T-helper 1 cell treated with Interleukin-12 subunit alpha and Interleukin-12 subunit beta and Interleukin-4 antibody, amounts not matched to agents 30 μg/mL and 1 μg/mL, for 36 hours (primary cell): Measurements from ENCODE around the gene PPP1CA.

ENCODE experiments used
- H3K27ac Mint-ChIP-seq: one replicate; pipeline ENCODE4 v1.8.0; 2021; ENCODE audit warnings: mild to moderate bottlenecking, mixed read lengths
- H3K27me3 Mint-ChIP-seq: one replicate; pipeline ENCODE4 v1.8.0; 2021; ENCODE audit warnings: low read depth, mixed read lengths
- H3K36me3 Mint-ChIP-seq: one replicate; pipeline ENCODE4 v1.8.0; 2021; ENCODE audit warnings: low read depth, mixed read lengths
- H3K4me1 Mint-ChIP-seq: one replicate; pipeline ENCODE4 v1.8.0; 2021; ENCODE audit warnings: low read depth, mixed read lengths
- H3K4me3 Mint-ChIP-seq: one replicate; pipeline ENCODE4 v1.8.0; 2021; ENCODE audit warnings: mild to moderate bottlenecking, moderate library complexity, mixed read lengths
- H3K9me3 Mint-ChIP-seq: one replicate; pipeline ENCODE4 v1.8.0; 2021; ENCODE audit warnings: mixed read lengths

Gene PPP1CA

GRCh38 chr11:67379061-67380058 lies 22.3 kb downstream of the PPP1CA start:
- Mint-ChIP-seq H3K27ac (no peak overlapping the region), H3K4me3 (no peak overlapping the region), H3K9me3 (no peaks in the 10 kb centered on the region), H3K27me3 (peaks cover 43% of the 10 kb centered on the region), H3K4me1 (peaks cover 3% of the 10 kb centered on the region), H3K36me3 (no peaks in the 10 kb centered on the region)

- Mint-ChIP-seq H3K4me1 (peaks cover 7% of the 10 kb centered on the region), H3K4me3 (no peak overlapping the region), H3K9me3 (no peaks in the 10 kb centered on the region), H3K36me3 (no peaks in the 10 kb centered on the region), H3K27ac (no peak overlapping the region), H3K27me3 (peaks cover 50% of the 10 kb centered on the region)
Observed at GRCh38 chr11:67378544-67378943, 23.1 kb downstream of the PPP1CA start.

DNA sequence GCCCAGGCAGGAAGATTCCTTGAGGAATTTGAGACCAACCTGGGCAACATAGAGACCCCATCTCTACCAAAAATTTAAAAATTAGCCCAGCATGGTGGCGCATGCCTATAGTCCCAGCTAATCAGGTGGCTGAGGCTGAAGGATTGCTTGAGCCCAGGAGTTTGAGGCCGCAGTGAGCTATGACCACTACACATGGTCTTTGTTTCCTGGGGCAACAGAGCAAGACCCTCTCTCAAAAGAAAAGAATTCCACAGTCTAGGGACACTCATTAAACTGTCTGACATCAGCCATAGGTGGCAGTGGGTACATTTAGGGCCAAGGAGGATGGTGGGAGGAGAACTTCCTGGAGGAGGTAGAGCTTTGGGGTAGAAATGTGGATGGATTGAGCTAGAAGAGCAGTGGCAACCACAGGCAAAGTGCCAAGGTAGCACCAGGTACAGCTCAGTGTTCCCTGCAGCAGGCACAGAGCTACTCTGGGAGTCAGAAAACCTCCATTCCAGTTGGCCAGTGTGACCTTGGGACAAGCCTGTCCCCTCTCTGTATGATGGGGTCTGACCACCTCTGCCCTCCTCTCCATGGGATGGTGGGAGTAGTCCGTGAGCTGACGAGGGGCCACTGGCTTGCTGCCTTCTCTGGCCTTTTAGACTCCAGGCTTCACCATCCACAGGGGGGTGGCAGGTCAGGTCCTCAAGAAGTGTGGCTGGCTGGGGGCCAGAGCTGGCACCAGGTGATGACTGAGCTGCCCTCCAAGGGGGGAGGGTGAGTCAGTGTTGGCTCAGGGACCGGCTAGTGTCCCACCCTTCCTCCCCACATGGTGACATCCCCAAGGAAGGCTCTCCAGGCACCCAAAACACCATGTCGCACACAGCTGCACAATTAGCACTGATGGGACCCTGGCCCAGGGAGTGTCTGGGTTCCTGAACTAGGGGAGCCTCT lies 24.5 kb downstream of the PPP1CA start:
- peaks cover 48% of the 10 kb centered on the region for H3K27me3 Mint-ChIP-seq
- no peaks in the 10 kb centered on the region for H3K36me3 Mint-ChIP-seq
- peaks cover 7% of the 10 kb centered on the region for H3K4me1 Mint-ChIP-seq
- no peak overlapping the region for H3K27ac Mint-ChIP-seq
- H3K4me3 Mint-ChIP-seq: no peak overlapping the region
- H3K9me3 Mint-ChIP-seq: no peaks in the 10 kb centered on the region

DNA sequence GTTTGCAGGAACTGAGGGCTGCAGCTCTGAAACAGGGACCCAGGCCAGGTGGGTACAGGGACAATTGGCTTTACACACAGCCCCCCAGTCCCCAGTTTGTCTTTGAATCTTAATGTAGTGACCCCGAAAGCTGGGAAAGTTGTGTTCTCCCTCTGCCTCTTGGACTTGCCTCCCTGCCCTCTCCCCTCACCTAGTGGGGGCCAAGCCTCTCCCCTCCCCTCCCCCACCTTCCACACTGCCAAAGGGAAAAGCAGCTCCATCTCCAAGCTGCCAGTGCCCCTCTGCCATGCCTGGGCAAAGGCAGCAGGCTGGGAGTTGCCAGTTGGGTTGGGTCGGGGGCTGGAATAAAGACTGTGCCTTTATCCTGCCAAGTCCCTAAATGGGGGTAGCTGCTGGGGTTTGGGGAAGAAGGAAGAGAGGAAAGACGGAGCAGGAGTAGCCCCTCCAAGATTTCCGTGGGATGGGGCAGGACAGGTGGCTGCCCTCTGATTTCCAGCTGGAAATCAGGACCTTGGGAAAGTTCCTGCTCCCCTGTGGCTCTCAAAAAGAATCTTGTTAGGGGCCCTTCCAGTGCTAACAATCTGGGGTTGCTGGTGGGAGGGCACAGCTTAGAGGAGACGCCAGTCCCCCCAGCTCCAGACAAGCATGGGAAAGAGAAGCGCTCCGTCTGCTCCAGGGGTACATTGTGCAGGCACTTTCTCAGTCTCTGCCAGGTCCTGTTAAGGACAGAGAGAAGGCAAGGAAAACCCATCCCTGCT lies 25.4 kb downstream of the PPP1CA start:
- Mint-ChIP-seq H3K4me1 (peaks cover 6% of the 10 kb centered on the region), H3K27ac (no peak overlapping the region), H3K4me3 (no peak overlapping the region)

GRCh38 chr11:67375320-67376055 lies 26.2 kb downstream of the PPP1CA start:
- Mint-ChIP-seq H3K4me3 (peak overlapping the region; percentile 28), H3K9me3 (no peaks in the 10 kb centered on the region), H3K27ac (no peak overlapping the region), H3K4me1 (peaks cover 7% of the 10 kb centered on the region), H3K36me3 (no peaks in the 10 kb centered on the region), H3K27me3 (peaks cover 51% of the 10 kb centered on the region)

More for the DNA sequence above, 25.4 kb downstream of the PPP1CA start:
- Mint-ChIP-seq H3K27me3 (peaks cover 51% of the 10 kb centered on the region), H3K36me3 (no peaks in the 10 kb centered on the region), H3K9me3 (no peaks in the 10 kb centered on the region)

- Mint-ChIP-seq H3K4me1 (peaks cover 9% of the 10 kb centered on the region), H3K36me3 (no peaks in the 10 kb centered on the region), H3K27ac (no peak overlapping the region), H3K9me3 (no peaks in the 10 kb centered on the region), H3K4me3 (peak overlapping the region; percentile 88), H3K27me3 (peaks cover 56% of the 10 kb centered on the region)
Observed at GRCh38 chr11:67374571-67375281, 26.9 kb downstream of the PPP1CA start.

- Mint-ChIP-seq H3K27ac (peak overlapping the region; percentile 65), H3K36me3 (no peaks in the 10 kb centered on the region), H3K27me3 (peaks cover 64% of the 10 kb centered on the region), H3K4me3 (peak overlapping the region; percentile 88), H3K9me3 (no peaks in the 10 kb centered on the region), H3K4me1 (peaks cover 12% of the 10 kb centered on the region)
Observed at GRCh38 chr11:67373648-67374570, 27.7 kb downstream of the PPP1CA start.

DNA sequence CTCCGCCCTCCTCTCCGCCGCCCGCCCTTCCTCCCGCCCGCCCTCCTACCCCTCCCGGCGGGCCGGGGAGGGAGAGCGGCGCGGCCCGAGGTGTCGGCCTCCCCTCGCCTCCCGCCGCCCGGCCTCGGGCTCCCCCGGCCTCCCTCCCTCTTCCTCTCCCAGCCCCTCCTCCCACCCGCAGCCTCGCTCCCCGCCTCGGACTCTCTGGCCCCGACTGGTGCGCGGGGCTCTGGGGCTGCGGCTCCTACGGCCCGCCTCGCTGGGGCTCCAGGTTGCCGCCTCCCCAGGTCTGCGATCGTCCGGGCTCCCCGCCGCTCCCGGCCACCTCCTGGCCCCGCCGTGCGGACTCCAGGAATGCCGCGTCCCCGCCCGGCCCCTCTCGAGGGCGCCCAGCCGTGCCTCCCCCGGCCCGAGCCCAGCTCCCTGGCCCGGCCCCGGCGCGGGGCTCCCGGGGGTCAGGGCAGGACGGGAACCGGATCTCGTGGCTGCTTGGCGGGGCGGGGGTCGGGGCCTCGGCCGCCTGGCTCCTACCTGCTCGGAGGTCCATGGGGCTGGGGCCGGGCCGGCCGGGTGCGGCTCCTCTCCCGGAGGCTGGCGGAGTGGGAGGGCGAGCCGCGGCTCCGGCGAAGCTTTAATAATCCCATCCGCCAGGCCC lies 28.5 kb downstream of the PPP1CA start, which contains the start of gene CLCF1:
Gene CLCF1 (minus strand): TSS at position 606 of the 655 bp plus-strand sequence. CDS start 59 bp downstream, at position 547.
- H3K9me3 Mint-ChIP-seq: no peaks in the 10 kb centered on the region
- peak within 1 kb of the TSS; percentile 65 for H3K27ac Mint-ChIP-seq
- peaks cover 16% of the 10 kb centered on the region for H3K4me1 Mint-ChIP-seq
- H3K27me3 Mint-ChIP-seq: peaks cover 72% of the 10 kb centered on the region
- H3K4me3 Mint-ChIP-seq: peak within 1 kb of the TSS; percentile 88
- no peaks in the 10 kb centered on the region for H3K36me3 Mint-ChIP-seq

DNA sequence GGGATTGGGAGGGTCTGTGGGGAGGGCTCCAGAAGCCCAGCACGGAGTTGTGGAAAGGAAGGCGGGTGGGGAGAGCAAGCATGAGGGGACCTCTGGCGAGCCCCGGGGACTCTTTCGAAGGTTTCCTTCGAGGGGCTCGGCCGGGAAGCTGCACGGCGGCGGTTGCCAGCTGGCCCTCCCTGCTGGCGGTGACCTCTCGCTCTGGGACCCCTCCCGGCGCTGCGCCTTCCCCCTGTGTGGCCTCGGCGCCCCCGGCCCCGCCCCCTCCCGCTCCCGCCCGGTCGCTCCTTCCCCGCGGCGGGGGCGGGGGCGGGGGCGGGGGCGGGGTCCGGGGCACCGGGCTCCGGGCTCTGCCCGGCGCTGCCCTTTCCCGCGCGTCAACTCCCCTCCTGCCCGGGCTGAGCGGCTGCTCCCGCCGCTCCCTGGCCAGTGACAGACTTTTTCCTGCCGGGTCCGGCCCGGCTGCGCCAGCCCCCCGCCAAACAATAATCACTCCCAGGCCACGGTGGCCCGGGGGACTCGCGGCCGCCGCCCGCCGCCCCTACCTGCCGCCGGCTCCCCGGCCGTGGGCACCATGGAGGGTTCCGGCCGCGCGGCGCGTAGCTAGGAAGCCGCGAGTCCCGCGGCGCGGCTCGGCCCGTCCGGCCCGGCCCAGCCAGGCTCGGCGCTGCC lies 29.2 kb downstream of the PPP1CA start:
- H3K27me3 Mint-ChIP-seq: peaks cover 77% of the 10 kb centered on the region
- no peak overlapping the region for H3K27ac Mint-ChIP-seq
- no peak overlapping the region for H3K4me3 Mint-ChIP-seq
- H3K4me1 Mint-ChIP-seq: peaks cover 16% of the 10 kb centered on the region
- no peaks in the 10 kb centered on the region for H3K9me3 Mint-ChIP-seq
- H3K36me3 Mint-ChIP-seq: no peaks in the 10 kb centered on the region

DNA sequence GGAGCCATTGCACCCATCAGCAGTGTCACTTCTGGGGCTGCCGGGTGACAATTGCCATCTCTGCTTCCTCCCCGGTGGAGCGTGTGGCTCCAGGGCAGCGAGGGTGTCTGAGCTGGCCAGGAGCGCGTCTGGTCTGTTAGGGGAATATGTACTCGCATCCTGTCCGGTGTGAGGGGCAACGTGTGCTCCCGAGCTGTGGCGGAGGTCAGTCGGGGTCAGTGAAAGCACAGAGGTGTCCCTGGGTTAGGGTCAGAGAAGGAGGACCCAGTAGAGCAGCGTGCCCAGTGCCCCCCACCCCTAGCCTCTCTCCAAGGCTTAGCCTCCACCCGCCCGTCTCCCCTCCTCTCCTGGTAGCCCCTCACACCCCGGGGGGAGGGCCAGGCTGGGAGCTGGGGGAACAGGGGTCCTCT lies 29.7 kb downstream of the PPP1CA start:
- Mint-ChIP-seq H3K4me1 (peaks cover 16% of the 10 kb centered on the region), H3K4me3 (peak overlapping the region; percentile 76), H3K36me3 (no peaks in the 10 kb centered on the region), H3K9me3 (no peaks in the 10 kb centered on the region), H3K27me3 (peaks cover 74% of the 10 kb centered on the region), H3K27ac (peak overlapping the region; percentile 59)

- peak overlapping the region; percentile 59 for H3K27ac Mint-ChIP-seq
- H3K4me3 Mint-ChIP-seq: peak overlapping the region; percentile 76
- H3K36me3 Mint-ChIP-seq: no peaks in the 10 kb centered on the region
- no peaks in the 10 kb centered on the region for H3K9me3 Mint-ChIP-seq
- H3K27me3 Mint-ChIP-seq: peaks cover 70% of the 10 kb centered on the region
- H3K4me1 Mint-ChIP-seq: peaks cover 16% of the 10 kb centered on the region
Observed at GRCh38 chr11:67371189-67371910, 30.3 kb downstream of the PPP1CA start.
